HepG2 (cell line): ENCODE results near the gene TIGAR.

Experiments used
- BCL3 ChIP-seq: sonication (generic); formaldehyde crosslinking; IDR thresholded peaks from 2 replicates; pipeline ENCODE4 v1.5.1; 2020; ENCODE audit warnings: mild to moderate bottlenecking, missing genetic modification reagents, moderate library complexity
- FOSL2 ChIP-seq: sonication (generic); formaldehyde crosslinking; IDR thresholded peaks from 2 replicates; pipeline ENCODE4 v1.4.0; 2020; ENCODE audit warnings: missing genetic modification reagents
- MAX ChIP-seq: IDR thresholded peaks from 2 replicates; pipeline ENCODE4 v1.6.1; 2012; ENCODE audit warnings: inconsistent platforms
- POLR2AphosphoS5 ChIP-seq: IDR thresholded peaks from 2 replicates; pipeline ENCODE4 v1.6.1; 2012; ENCODE audit warnings: low read depth, low read length
- PRDM10 ChIP-seq: sonication (generic); formaldehyde crosslinking; IDR thresholded peaks from 2 replicates; pipeline ENCODE4 v1.4.0; 2020; ENCODE audit warnings: low read depth, missing genetic modification reagents
- SMC3 ChIP-seq: IDR thresholded peaks from 2 replicates; pipeline ENCODE4 v1.6.1; 2011; ENCODE audit warnings: low read length, improper control_type of control experiment
- SP4 ChIP-seq: sonication (generic); formaldehyde crosslinking; IDR thresholded peaks from 2 replicates; pipeline ENCODE4 v1.8.1; 2023; ENCODE audit warnings: mild to moderate bottlenecking, missing genetic modification reagents
- TBP ChIP-seq: sonication (generic); formaldehyde crosslinking; IDR thresholded peaks from 2 replicates; pipeline ENCODE4 v1.5.0; 2020; ENCODE audit warnings: missing genetic modification reagents
- XRCC5 ChIP-seq: fragments of 200-400 bp; formaldehyde crosslinking; optimal IDR thresholded peaks from 2 replicates; pipeline ENCODE3; 2017; ENCODE audit warnings: mild to moderate bottlenecking, low read length
- ZFX ChIP-seq: sonication (generic); formaldehyde crosslinking; IDR thresholded peaks from 2 replicates; pipeline ENCODE4 v1.4.0; 2020; ENCODE audit warnings: mild to moderate bottlenecking, low read depth, missing genetic modification reagents, moderate library complexity
- ZNF800 ChIP-seq: sonication (generic); formaldehyde crosslinking; IDR thresholded peaks from 2 replicates; pipeline ENCODE4 v1.4.0; 2020; ENCODE audit warnings: missing genetic modification reagents
- TF ChIP-seq, protein P1 (sequence below): sonication (generic); formaldehyde crosslinking; IDR thresholded peaks from 2 replicates; pipeline ENCODE4 v1.5.0; 2020; ENCODE audit warnings: mild to moderate bottlenecking, missing genetic modification reagents, moderate library complexity

DNA sequence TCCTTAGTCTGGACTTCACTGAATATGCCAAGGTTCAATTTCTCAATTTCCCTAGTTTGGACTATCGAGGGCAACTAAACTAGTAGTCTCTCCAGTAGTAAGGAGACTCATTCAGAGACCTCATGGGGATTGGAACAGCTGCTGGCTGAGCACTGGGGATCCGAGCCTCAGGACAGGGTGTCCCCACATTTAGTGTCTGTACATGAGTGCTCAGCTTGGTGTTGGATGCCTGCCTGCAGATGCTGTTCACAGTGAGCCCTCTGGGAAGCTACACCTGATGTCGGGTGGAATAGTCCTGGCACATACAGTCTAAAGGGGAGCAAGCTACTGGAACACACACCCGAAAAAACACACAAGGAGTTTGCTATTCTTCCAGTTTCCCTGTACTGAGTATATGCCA lies 59.3 kb downstream of the TIGAR start:
- TF ChIP-seq PRDM10 (CRISPR knock-in tag) (no peak), XRCC5 (no peak), MAX (no peak), ZFX (CRISPR knock-in tag) (no peak), TBP (CRISPR knock-in tag) (no peak), ZNF800 (CRISPR knock-in tag) (no peak), SP4 (CRISPR knock-in tag) (no peak), FOSL2 (CRISPR knock-in tag) (no peak), POLR2AphosphoS5 (no peak), SMC3 (no peak), BCL3 (CRISPR knock-in tag) (no peak)
- TF ChIP-seq, protein P1, sequence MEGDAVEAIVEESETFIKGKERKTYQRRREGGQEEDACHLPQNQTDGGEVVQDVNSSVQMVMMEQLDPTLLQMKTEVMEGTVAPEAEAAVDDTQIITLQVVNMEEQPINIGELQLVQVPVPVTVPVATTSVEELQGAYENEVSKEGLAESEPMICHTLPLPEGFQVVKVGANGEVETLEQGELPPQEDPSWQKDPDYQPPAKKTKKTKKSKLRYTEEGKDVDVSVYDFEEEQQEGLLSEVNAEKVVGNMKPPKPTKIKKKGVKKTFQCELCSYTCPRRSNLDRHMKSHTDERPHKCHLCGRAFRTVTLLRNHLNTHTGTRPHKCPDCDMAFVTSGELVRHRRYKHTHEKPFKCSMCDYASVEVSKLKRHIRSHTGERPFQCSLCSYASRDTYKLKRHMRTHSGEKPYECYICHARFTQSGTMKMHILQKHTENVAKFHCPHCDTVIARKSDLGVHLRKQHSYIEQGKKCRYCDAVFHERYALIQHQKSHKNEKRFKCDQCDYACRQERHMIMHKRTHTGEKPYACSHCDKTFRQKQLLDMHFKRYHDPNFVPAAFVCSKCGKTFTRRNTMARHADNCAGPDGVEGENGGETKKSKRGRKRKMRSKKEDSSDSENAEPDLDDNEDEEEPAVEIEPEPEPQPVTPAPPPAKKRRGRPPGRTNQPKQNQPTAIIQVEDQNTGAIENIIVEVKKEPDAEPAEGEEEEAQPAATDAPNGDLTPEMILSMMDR (CRISPR knock-in tag): no peak
